HuH-7.5 (cell line): ENCODE data around the gene GOLGA1.

Experiments used
- DNase-seq: peaks from one replicate; pipeline ENCODE4 v3.0.0; 2011; ENCODE audit warnings: low spot score

Gene GOLGA1

DNA sequence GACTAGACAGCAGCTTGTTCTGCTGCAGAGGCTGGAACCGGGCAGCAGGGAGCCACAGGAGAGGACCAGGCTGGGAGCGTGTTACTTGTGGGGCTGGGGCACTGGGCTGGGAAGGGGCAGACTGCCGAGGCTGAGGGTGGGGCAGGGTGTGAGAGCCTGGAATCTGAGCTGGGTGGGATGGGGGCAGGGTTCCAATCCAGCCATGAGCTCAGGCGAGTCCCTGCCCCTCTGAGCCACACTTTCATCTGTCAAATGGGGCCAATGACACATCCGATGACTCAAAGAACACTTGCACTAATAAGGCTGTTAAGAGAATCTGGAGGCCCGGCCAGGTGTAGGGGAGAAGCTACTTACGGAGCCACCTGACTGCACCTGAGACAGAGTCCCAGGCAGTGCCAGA, 106.3 kb downstream of the GOLGA1 start:
- DNase-seq: no peak

DNA sequence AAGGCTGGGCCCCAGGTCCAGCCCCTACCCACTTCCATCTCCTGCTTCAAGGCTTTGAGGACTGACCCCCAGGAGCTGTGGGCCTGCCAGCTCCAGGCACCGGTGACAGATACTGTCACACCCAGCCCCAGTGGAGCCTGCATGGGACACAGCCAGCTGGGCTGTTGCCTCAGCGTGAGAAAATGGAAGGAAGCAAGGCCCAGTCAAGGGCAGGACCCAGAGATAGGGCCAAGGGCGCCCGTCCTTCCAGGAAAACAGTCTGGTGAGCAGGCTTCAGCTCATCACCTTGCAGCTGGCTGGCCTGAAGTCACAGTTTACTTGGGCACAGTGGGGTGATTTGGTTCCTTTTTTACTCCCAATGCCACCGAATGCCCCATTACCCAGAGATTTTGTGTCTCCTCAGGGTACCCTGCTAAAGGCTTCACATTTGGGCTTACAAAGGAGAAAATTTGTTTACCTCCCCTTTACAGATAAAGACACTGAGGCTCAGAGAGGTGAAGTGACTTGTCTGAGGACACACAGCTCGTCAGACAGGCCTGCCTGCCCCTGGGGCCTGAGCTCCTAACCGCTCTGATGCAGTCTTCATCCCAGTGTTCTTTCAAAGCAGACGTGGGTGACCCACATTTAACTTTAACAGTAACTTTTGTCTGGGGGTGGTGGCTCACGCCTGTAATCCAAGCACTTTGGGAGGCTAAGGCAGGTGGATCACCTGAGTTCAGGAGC, 109.1 kb downstream of the GOLGA1 start:
- DNase-seq: no peak

GRCh38 chr9:124830593-124830992, 110.3 kb downstream of the GOLGA1 start:
- no peak for DNase-seq

DNA sequence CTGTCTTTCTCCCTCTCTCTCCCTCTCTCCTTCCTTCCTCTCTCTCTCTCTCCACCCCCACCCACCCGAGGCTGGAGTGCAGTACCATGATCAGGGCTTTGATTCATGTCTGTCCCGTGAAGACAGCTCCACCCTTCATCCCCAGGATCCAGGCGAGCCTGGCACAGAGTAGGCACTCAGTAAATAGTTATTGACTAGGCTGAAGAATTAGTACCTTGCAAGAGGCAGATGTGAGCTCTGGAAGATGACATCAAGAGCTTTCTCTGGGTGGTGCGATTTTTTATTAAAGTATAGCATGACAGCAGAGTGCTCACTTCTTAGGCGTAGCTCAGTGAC, 111.6 kb downstream of the GOLGA1 start:
- DNase-seq: no peak

- DNase-seq: no peak
Observed at GRCh38 chr9:124828489-124829333, 112.2 kb downstream of the GOLGA1 start.
